Liver (tissue), 3 donors: ENCODE results near the gene TPRG1L.
"Not testable (repeated sequence)": the region's sequence is repeated elsewhere in the genome, so short reads cannot be mapped to it uniquely, and the experiment has no call there.

ENCODE experiments used
- FOXA1 ChIP-seq: IDR thresholded peaks from 2 replicates; pipeline ENCODE4 v1.6.1; 2016; ENCODE audit warnings: antibody characterized with exemption
- JUND ChIP-seq, 2 donors: IDR thresholded peaks; 2 replicates each; pipeline ENCODE4 v1.6.1; 2016; ENCODE audit warnings: antibody characterized with exemption in 2 of 2
- YY1 ChIP-seq: IDR thresholded peaks from 2 replicates; pipeline ENCODE4 v1.6.1; 2016; ENCODE audit warnings: antibody characterized with exemption, mild to moderate bottlenecking
- TF ChIP-seq, protein P1 (sequence below): IDR thresholded peaks from 2 replicates; pipeline ENCODE4 v1.6.1; 2016; ENCODE audit warnings: antibody characterized with exemption
- TF ChIP-seq, protein P2 (sequence below): fragments of 150-350 bp; IDR thresholded peaks from 2 replicates; pipeline ENCODE4 v1.5.1; 2017; ENCODE audit warnings: improper control_type of control experiment, low read depth, low read length; ENCODE audit not compliant: missing input control
- donor health status: healthy.
- donor health status: healthy.

DNA sequence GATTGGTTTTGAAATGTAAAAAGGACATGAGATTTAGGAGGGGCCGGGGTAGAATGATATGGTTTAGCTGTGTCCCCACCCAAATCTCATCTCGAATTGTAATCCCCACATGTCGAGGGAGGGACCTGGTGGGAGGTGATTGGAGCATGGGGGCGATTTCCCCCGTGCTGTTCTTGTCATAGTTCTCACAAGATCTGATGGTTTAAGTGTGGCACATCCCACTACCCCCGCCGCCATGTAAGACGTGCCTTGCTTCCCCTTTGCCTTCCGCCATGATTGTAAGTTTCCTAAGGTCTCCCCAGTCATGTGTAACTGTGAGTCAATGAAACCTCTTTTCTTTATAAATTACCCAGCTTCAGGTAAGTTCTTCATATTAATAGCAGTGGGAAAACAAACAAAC is 2.7 kb upstream of the TPRG1L start:
- TF ChIP-seq, protein P1, sequence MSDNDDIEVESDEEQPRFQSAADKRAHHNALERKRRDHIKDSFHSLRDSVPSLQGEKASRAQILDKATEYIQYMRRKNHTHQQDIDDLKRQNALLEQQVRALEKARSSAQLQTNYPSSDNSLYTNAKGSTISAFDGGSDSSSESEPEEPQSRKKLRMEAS, result not testable (repeated sequence)
- TF ChIP-seq, protein P2, sequence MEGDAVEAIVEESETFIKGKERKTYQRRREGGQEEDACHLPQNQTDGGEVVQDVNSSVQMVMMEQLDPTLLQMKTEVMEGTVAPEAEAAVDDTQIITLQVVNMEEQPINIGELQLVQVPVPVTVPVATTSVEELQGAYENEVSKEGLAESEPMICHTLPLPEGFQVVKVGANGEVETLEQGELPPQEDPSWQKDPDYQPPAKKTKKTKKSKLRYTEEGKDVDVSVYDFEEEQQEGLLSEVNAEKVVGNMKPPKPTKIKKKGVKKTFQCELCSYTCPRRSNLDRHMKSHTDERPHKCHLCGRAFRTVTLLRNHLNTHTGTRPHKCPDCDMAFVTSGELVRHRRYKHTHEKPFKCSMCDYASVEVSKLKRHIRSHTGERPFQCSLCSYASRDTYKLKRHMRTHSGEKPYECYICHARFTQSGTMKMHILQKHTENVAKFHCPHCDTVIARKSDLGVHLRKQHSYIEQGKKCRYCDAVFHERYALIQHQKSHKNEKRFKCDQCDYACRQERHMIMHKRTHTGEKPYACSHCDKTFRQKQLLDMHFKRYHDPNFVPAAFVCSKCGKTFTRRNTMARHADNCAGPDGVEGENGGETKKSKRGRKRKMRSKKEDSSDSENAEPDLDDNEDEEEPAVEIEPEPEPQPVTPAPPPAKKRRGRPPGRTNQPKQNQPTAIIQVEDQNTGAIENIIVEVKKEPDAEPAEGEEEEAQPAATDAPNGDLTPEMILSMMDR, result not testable (repeated sequence)
- not testable (repeated sequence) for TF ChIP-seq YY1; FOXA1; JUND (IDR thresholded peaks at IDR 0.05)
